ENCODE data around the gene RPS25. TPM values are rescaled to one million over a fixed set of nuclear protein-coding genes. Genes with fewer than 3 reads are reported as not detected.

RPS25 gene
- total RNA-seq, 1 donor from 2014 or later = 609 TPM

DNA sequence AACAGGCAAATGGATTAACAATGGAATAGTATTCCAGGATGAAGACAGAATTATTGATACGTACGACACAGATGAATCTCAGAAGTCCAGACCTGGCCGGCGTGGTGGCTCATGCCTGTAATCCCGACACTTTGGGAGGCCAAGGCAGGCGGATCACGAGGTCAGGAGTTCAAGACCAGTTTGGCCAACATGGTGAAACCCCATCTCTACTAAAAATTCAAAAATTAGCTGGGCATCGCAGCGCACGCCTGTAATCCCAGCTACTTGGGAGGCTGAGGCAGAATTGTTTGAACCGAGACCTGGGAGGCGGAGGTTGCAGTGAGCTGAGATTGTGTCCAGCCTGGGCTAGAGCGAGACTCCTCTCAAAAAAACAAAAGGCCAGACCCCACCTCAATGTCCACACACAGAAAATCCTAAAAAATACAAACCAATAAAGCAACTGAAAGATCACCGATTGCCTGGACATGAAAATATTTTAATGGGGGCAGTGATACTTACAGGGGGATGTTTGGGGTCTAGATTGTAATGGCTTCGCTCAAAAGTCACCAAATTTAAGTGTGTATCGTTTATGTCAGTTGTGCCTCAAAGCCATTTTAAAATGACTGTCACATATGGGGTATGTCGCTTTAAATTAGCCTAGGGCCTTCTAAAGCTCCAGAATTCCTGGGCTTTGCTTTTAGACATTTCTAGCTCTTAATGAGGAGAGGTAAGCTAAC is 3.8 kb downstream of the RPS25 start:
- Mint-ChIP-seq H3K36me3 (ENCODE audit: low read depth) (peaks cover 22% of the 10 kb centered on the region), H3K4me3 (ENCODE audit: unreplicated experiment) (no peak overlapping the region), H3K27me3 (ENCODE audit: low read depth) (no peaks in the 10 kb centered on the region), H3K4me1 (ENCODE audit: low read depth) (peaks cover 30% of the 10 kb centered on the region), H3K27ac (ENCODE audit: unreplicated experiment) (no peak overlapping the region), H3K9me3 (ENCODE audit: low read depth) (no peaks in the 10 kb centered on the region)
- TF ChIP-seq, protein P1, sequence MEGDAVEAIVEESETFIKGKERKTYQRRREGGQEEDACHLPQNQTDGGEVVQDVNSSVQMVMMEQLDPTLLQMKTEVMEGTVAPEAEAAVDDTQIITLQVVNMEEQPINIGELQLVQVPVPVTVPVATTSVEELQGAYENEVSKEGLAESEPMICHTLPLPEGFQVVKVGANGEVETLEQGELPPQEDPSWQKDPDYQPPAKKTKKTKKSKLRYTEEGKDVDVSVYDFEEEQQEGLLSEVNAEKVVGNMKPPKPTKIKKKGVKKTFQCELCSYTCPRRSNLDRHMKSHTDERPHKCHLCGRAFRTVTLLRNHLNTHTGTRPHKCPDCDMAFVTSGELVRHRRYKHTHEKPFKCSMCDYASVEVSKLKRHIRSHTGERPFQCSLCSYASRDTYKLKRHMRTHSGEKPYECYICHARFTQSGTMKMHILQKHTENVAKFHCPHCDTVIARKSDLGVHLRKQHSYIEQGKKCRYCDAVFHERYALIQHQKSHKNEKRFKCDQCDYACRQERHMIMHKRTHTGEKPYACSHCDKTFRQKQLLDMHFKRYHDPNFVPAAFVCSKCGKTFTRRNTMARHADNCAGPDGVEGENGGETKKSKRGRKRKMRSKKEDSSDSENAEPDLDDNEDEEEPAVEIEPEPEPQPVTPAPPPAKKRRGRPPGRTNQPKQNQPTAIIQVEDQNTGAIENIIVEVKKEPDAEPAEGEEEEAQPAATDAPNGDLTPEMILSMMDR (IDR thresholded peaks at IDR 0.05) = no peak
- DNase-seq (ENCODE audit: low spot score) = no peak

DNA sequence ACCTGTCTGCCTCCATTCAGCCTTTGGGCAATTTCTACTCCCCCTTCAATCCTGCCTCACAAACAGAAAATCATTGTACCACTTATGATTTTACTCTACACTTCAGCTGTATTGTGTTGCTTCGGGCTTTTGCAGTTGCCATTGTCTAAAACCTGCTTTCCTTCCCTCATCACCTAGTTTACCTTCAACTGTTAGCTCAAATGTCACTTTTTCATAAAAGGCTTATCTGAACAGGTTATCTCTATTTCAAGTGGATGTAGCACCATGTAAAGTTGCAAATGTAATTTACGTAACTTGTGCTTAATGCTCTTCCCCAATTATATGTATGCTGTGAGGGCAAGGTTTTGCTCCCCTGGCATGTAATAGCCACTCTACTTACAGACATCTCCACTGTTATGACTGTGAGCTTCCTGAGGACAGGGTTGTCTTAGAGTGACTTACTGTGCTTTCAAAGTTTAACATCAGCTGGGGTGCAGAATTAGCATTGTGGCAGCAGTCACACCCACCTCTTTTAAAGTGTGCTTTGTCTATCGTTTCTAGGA is 5.4 kb downstream of the RPS25 start:
- Mint-ChIP-seq H3K4me3 (ENCODE audit: unreplicated experiment) (no peak overlapping the region), H3K27ac (ENCODE audit: unreplicated experiment) (no peak overlapping the region), H3K27me3 (ENCODE audit: low read depth) (no peaks in the 10 kb centered on the region), H3K36me3 (ENCODE audit: low read depth) (peaks cover 25% of the 10 kb centered on the region), H3K9me3 (ENCODE audit: low read depth) (no peaks in the 10 kb centered on the region), H3K4me1 (ENCODE audit: low read depth) (peaks cover 24% of the 10 kb centered on the region)
- TF ChIP-seq, protein P1 (IDR thresholded peaks at IDR 0.05) = no peak
- DNase-seq (ENCODE audit: low spot score) = no peak

DNA sequence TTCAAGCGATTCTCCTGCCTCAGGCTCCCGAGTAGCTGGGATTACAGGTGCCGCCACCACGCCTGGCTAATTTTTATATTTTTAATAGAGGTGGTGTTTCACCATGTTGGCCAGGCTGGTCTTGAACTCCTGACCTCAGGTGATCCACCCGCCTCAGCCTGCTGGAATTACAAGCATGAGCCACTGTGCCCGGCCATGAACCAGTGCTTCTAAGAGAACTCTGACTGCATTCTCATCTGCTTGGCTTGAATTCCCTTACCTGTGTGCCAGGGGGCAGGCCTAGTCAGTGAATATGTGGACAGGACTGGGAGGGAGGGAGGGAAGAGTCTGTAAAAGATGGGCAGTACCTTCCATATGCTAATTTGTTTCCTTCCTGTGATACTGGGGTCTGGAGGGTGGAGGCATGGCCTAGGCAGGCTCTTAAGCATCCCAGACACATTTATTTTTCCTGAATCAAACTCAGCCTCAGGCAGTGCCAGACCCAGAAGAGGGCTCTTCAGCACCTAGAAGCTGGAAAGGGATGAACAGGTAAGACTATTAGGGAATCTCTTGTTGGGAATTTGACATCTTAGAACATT is 6.6 kb downstream of the RPS25 start:
- no peaks in the 10 kb centered on the region for H3K27me3 Mint-ChIP-seq (ENCODE audit: low read depth)
- TF ChIP-seq, protein P1 (IDR thresholded peaks at IDR 0.05) = no peak
- H3K27ac Mint-ChIP-seq (ENCODE audit: unreplicated experiment) = no peak overlapping the region
- DNase-seq (ENCODE audit: low spot score) = no peak
- no peaks in the 10 kb centered on the region for H3K9me3 Mint-ChIP-seq (ENCODE audit: low read depth)
- H3K4me3 Mint-ChIP-seq (ENCODE audit: unreplicated experiment) = no peak overlapping the region
- peaks cover 28% of the 10 kb centered on the region for H3K36me3 Mint-ChIP-seq (ENCODE audit: low read depth)
- H3K4me1 Mint-ChIP-seq (ENCODE audit: low read depth) = peaks cover 13% of the 10 kb centered on the region

DNA sequence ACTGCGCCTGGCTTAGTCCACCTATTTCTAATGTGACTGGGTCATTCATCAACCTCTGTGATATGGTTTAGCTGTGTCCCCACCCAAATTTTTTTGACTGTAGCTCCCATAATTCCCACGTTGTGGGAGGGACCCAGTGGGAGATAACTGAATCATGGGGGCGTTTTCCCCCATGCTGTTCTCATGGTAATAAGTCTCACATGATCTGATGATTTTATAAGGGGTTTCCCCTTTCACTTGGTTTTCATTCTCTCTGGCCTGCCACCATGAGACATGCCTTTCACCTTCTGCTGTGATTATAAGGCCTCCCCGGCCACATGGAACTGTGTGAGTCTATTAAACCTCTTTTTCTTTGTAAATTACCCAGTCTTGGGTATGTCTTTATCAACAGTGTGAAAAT is 11.5 kb downstream of the RPS25 start:
- TF ChIP-seq, protein P1 (IDR thresholded peaks at IDR 0.05) = no peak
- DNase-seq (ENCODE audit: low spot score) = no peak

DNA sequence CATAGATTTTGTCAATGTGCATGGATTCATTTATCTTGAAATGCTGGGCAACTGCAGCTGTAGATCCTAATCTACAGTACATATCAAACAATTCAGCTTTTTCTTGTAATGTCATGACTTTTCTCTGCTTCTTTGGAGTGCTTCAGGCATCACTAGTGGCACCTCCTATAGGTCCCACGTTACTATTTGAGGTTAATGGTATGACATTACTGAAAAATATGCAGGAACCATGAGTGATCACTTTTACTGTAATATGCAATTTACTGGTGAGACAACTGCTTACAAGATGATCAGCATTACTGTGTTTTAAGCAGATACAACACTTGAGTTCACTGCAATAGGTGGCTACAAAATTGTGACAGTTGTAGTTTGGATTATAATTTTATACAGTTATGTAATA is 17.2 kb downstream of the RPS25 start:
- Mint-ChIP-seq H3K36me3 (ENCODE audit: low read depth) (peaks cover 8% of the 10 kb centered on the region), H3K27ac (ENCODE audit: unreplicated experiment) (no peak overlapping the region)

More for the DNA sequence above, 11.5 kb downstream of the RPS25 start:
- Mint-ChIP-seq H3K27ac (ENCODE audit: unreplicated experiment) (no peak overlapping the region), H3K4me3 (ENCODE audit: unreplicated experiment) (no peak overlapping the region), H3K9me3 (ENCODE audit: low read depth) (no peaks in the 10 kb centered on the region), H3K36me3 (ENCODE audit: low read depth) (peaks cover 18% of the 10 kb centered on the region), H3K27me3 (ENCODE audit: low read depth) (no peaks in the 10 kb centered on the region), H3K4me1 (ENCODE audit: low read depth) (no peaks in the 10 kb centered on the region)

More for the DNA sequence above, 17.2 kb downstream of the RPS25 start:
- Mint-ChIP-seq H3K4me3 (ENCODE audit: unreplicated experiment) (no peak overlapping the region), H3K27me3 (ENCODE audit: low read depth) (no peaks in the 10 kb centered on the region), H3K9me3 (ENCODE audit: low read depth) (no peaks in the 10 kb centered on the region), H3K4me1 (ENCODE audit: low read depth) (peaks cover 32% of the 10 kb centered on the region)
- no peak for DNase-seq (ENCODE audit: low spot score)
- TF ChIP-seq, protein P1 (IDR thresholded peaks at IDR 0.05) = no peak
